GM19372 (cell line): Measurements from ENCODE around the gene MIPEP.
A peak's percentile ranks its signal among the peaks of the same experiment; 100 is the strongest.
"Not testable (repeated sequence)": the region's sequence is repeated elsewhere in the genome, so short reads cannot be mapped to it uniquely, and the experiment has no call there.

Source experiments
- ATAC-seq: cut with Tn5 transposase; IDR thresholded peaks from one replicate; pipeline ENCODE4 v1.9.1; 2021; ENCODE audit warnings: mild to moderate bottlenecking, low read depth, moderate library complexity; ENCODE audit not compliant: unreplicated experiment

Gene MIPEP

GRCh38 chr13:23889615-23890607 lies 711 bp upstream of the MIPEP start:
- ATAC-seq, result peak; percentile 1

DNA sequence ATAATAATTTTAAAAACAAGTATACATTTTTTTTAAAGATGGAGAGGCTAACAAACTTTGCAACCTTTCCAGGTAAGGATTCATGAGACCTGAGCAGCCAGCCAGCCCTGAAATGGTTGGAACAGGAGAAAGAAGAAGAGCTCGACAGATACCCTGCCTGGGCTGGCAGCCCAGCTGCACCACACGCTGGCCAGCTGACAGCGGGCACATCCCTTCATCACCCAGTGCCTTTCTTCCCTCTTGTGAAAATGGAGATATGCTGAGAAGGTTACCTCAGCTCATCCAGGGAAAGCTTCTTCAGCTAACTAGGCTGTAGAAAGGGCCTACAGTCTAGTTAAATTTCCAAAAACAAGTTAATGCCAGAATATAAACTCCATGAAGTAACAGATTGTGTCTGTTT lies 4.8 kb downstream of the MIPEP start:
- not testable (repeated sequence) for ATAC-seq

DNA sequence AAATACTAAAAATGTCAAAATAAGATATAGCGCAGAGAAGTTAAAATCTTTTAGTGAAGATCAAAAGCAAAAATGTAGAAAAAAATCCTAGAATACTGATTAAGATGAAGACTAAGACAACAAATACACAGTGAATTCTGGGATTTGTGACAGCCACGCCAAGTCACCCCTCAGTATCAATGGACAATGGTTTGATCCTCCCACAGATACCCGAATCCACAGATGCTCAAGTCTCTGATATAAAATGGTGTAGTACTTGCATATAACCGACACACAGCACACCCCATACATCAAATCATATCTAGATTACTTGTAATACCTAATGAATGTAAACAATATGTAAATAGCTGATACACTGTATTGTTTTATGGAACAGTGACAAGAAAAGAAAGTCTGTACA lies 5.9 kb downstream of the MIPEP start:
- no peak for ATAC-seq

DNA sequence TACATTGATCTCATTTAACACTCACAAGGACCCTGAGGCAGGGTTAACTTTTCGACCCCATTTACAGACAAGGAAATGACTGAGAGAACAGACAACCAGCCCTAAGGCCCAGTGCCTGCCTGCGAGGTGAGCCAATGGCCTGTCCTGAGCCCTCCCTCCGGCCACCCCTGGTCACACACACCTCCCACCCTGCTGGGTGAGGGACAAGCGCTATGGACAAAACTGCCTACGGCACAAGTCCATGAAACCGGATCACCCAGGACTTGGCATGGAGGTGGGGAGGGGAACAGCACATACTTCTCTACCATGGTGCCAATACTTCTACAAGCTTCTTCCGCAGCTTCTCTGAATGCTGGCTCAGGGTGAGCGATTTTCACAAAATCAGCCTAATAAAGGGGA lies 7.8 kb downstream of the MIPEP start:
- not testable (repeated sequence) for ATAC-seq

DNA sequence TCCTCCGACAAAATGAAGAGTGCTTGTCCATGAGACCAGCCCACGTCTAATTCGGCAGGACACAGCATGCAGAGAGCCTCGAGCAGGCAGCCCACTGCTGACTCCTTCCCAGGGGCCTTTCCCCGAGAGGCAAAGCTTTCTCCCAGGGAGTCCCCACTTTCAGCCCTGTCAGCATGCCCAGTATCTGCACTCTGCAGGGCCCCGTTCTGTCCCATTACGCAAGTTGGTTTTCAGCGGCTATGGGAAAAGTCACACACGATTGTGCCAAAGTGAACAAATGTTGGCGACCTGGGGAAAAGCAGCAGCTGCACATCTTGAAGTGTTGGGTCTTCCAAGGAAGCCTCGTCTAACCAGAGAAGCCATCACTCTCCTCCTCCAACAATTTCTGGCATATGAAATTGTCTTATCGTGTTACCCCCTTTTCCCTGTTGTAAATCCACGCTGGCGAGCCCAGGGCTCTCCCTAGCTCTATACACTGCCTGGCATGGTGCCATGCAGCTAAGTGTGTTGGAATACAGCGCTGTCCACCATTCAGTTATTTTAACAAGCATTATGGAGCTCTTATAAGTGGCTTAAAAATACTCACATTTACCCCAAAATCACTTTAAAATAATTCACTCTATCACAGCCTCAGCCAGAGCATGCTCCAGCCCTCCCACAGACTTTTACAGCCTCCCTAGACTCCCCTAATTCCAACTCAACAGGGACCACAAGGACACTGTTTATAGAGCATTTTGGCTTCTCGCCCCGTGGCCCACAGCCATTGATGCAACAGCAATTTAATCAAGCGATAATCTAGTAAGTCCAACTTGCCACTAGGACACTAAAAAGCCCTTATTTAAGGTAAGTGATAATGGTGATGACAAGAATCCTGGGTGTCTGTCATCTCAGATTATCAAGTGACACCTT lies 8.5 kb downstream of the MIPEP start:
- ATAC-seq, result not testable (repeated sequence)

DNA sequence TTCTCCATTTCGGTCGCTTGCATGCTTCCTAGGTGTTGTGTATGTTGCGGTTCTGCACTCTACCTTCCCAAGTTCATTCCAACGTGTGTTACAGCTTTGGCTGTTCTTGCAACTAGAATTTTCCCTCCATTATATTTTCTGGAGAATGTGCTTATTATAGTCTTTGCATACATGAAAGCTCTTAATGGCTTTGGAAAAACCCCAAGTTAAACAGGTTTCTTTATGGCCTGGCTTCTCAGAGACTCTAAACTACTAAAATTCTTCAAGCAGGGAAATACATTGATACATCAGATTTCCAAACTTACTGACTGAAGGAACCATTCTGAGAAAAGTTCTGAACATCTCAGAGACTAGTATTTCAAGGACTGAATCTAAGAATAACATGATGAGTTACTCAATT lies 11.9 kb downstream of the MIPEP start:
- no peak for ATAC-seq

DNA sequence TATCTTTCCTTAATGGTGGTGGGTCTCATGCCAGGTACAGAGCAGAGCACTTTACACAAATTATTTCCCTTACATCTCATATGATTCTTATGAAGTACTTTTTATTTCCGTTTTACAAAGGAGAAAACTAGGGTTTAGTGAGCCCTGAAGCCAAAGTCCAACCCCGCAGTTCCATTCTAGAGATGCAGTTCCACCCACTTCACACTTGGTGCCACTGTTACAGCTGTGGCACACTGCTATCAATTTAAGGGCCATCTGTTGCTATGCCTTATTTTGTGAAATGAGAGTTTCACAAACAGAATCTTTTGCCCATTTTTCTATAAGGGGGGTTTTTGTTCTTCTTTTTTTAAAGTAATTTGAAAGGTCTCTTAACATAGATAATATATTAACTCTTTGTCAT lies 12.9 kb downstream of the MIPEP start:
- no peak for ATAC-seq

GRCh38 chr13:23871616-23872220 lies 17.5 kb downstream of the MIPEP start:
- no peak for ATAC-seq

- no peak for ATAC-seq
These were observed 18.7 kb downstream of the MIPEP start for GRCh38 chr13:23870356-23871140.

GRCh38 chr13:23868521-23868920 lies 20.7 kb downstream of the MIPEP start:
- ATAC-seq, result no peak

DNA sequence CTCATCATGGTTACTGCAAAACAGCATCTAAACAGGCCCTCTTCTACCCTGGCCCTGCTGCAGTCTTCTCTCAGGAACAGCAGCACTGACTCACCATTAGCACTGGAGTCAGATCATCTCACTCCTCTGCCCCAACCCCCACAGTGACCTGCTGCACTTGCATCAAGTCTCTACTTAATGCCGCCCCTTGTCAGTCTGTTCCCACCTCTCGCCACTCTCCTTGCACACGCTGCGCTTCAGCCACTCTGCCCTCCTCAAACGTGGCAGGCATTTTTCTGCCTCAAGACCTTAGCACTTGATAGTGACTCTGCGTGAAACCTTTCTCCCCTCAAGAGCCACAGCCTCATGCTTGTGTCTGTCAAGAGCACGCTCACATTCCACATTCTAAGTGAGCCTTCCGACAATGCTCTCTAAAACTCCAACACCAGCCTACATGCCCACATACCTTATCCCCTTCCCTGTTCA lies 22.1 kb downstream of the MIPEP start:
- no peak for ATAC-seq

DNA sequence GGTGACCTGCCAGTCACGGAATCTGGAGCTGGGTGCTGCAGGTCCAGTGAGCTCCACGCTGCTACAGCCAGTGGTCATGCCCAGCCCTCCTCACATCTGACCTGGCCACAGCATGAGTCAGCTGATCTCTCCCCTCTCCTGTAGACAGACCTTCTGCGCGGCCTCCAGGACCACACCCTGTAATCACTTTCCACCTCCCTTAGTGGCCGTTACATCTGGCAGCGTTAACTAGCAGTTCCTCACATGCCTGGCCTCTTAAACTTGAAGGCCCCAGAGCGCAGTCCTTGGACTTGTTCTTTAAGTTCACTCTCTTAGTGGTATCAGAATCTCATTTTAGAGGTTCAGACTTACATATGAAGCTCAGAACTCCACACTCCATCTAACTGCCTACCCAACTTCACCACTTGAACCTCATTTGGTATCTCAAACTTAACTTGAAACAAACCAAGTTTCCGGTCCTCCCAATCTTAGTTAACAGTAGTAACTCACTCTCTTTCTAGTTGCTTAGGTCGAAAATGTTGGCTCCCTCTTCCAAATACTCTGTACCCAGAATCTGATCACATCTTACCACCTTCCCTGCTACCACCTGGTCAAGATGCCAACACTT lies 22.7 kb downstream of the MIPEP start:
- no peak for ATAC-seq

DNA sequence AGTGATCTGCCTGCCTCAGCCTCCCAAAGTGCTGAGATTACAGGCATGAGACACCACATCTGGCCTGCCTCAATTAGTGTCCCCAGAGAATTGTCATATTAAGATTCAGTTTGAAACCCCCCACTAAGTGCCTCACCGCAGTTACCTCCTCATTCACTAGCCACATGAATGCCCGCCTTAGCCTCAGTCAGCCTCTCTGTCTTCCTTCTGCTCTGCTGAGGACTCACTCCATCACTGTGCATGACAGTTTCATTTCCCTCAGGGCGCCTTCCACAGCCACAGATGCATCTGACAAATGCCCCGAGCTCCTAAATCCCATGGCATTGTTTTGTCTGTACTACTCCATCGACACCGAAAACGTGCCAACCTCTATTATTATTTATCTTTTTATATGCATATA lies 23.3 kb downstream of the MIPEP start:
- no peak for ATAC-seq

- ATAC-seq, result no peak
These were observed 24.2 kb downstream of the MIPEP start for GRCh38 chr13:23865026-23865425.

DNA sequence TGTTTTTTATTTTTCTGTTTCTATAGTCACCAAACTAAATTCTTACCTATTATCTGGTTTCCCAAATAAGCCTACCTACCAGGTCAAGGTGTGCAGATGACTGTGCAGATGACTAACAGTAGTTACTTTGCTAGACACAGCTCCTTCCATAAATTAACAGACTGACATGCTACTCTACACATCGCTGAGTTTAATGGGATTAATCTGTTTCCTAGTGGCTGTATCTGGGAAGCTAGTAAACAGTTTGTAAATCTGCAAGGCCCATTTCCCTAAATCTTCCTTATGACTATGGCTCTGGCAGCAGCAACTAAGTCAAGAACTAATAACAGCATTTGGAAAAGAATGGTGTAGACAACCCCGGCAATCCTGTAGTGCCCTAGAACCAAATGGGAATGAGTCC lies 27.9 kb downstream of the MIPEP start:
- no peak for ATAC-seq

- no peak for ATAC-seq
These were observed 29.3 kb downstream of the MIPEP start for GRCh38 chr13:23859904-23860303.

DNA sequence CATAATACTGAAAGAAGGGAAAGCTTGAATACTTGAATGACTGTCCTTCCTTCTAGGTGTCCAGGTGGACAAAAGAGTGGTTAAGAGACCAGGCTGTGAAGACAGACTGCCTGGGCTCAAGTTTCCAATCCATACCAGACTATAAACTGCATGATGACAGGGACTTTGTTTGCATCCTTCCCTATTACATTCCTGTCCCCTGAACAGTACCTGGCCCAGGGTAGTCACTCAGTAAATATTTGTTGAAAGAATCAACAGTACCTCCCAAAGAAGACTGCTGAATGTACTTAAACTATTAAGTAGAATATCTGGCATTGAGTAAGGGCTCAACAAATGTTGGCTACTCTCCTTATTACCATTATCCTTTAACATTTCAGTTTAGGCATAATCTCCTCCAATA lies 29.7 kb downstream of the MIPEP start:
- no peak for ATAC-seq

GRCh38 chr13:23858546-23858945 lies 30.7 kb downstream of the MIPEP start:
- ATAC-seq, result no peak

GRCh38 chr13:23856008-23856750 lies 33.0 kb downstream of the MIPEP start:
- no peak for ATAC-seq
